GM21515 (cell line): ENCODE measurements around the gene NEDD4L.
"Not testable (repeated sequence)": the region's sequence is repeated elsewhere in the genome, so short reads cannot be mapped to it uniquely, and the experiment has no call there.

ENCODE experiments used
- ATAC-seq: cut with Tn5 transposase; IDR thresholded peaks from one replicate; pipeline ENCODE4 v1.9.1; 2021; ENCODE audit not compliant: unreplicated experiment

NEDD4L gene

GRCh38 chr18:58280191-58280590 is 236.2 kb downstream of the NEDD4L start:
- no peak for ATAC-seq

DNA sequence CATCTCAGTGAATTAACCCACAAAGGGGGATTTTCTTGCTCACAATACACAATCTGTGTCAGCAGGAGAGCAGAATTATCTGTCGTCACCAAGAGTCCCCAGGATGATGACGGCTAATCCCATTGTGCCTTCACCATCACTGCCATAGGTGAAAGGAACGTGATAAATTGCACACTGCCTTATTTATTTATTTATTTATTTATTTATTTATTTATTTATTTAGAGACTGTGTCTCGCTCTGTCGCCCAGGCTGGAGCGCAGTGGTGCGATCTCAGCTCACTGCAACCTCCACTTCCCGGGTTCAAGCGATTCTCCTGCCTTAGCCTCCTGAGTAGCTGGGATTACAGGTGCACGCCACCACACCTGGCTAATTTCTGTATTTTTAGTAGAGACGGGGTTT is 238.8 kb downstream of the NEDD4L start:
- not testable (repeated sequence) for ATAC-seq

GRCh38 chr18:58284699-58285448 is 240.8 kb downstream of the NEDD4L start:
- ATAC-seq = no peak

- ATAC-seq = no peak
These were observed 241.6 kb downstream of the NEDD4L start for GRCh38 chr18:58285449-58286130.

- no peak for ATAC-seq
These were observed 242.8 kb downstream of the NEDD4L start for GRCh38 chr18:58286632-58287352.

- ATAC-seq = no peak
These were observed 243.6 kb downstream of the NEDD4L start for GRCh38 chr18:58287353-58288274.

DNA sequence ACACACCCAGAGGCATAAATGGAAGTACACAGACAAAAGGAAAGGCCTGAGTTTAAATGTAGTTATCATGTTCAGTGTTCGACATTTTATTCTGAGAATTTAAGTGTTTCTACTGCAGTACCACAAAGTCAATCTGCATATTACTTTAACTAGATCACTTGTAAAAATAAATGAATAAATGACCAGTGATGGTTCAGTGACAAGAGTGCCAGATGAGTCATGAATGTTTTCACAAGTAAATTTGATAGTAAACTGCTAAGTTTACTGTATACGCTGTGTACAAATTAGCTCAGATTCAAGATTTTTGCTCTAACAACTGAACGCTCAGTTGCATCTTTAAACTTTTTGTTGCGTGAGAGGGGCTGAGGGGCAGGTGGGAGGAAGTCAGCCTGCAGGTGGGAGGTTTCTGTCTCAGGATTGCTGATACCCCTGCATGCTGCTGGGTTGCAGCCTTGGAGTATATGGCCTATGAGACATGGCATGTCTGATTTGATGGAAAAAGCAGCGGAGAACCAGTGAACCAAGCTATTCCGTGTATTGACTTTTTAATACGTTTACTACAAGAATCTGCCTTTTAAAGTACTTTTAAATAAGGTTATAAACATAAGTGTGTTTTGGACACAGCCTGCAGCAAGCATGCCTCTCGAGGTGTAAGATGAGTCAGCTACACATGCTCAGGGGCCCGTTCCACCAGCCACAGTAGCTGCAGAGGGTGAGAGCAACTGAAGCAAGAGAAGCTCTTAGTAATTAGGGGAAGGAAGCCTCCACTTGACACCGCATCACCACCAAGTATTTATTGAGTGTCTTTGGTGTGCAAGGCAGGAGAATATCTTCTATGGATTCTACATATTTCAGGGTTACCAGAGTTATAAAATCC is 245.1 kb downstream of the NEDD4L start:
- ATAC-seq = peak; percentile 82

DNA sequence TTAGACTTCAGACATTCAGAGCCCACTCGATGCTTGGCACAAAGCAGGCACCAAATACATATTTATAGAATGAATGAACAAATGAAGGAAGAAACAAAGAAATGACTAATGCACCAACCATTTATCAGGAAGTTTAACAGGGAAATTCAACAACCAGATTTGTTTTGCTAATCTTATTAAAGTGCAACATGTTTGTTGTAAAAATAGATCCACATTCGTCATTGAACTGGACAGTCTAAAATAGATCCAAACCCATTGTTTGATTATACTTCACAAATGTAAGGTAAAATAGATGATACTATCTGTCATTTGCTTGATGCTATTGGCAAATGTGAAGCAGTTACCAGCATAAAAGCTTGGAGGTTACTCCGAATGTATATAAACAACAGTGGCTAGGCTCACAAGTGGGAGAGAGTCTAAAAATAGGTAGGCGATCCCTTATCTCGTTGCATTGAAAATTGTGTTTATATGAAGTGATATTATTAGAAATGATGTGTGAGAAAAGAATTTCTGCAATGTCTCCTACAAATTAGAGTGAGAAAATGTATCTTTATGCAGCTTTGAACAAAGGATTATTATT is 246.2 kb downstream of the NEDD4L start:
- no peak for ATAC-seq

DNA sequence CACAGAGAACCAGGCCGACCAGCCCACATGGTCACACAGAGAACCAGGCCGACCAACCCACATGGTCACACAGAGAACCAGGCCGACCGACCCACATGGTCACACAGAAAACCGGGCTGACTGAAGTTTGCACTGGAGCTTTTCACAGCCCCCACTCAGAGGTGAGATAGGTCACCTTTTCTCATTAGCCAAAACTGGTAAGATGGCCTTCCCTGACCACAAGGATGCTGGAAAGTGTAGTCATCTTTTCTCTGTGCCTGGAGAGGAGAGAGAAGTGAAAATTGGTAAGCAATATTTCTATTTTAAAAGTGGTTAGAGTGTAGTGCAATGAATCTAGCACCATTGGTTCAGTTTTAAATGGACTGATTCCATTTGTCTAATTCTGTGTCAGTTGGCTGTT is 247.1 kb downstream of the NEDD4L start:
- no peak for ATAC-seq

DNA sequence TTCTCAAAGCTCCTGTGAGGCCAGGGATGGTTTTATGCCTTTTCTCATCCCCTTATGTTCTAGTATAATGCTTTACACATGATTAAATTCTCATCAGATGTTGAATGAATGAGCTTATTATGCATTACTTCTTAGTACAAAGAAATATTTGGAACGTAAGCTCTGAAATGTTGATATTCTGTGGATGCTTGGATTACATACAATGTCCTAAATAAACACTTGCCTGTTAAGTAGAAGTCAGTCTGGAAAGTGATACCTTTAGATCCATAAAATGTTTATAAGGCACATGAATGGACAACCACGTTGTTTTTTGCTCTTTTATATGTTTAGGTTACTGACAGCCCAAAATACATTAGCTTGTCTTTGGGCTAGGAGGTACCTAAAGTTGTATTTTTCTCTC is 248.6 kb downstream of the NEDD4L start:
- ATAC-seq = no peak

GRCh38 chr18:58297198-58297597 is 253.2 kb downstream of the NEDD4L start:
- ATAC-seq = no peak

DNA sequence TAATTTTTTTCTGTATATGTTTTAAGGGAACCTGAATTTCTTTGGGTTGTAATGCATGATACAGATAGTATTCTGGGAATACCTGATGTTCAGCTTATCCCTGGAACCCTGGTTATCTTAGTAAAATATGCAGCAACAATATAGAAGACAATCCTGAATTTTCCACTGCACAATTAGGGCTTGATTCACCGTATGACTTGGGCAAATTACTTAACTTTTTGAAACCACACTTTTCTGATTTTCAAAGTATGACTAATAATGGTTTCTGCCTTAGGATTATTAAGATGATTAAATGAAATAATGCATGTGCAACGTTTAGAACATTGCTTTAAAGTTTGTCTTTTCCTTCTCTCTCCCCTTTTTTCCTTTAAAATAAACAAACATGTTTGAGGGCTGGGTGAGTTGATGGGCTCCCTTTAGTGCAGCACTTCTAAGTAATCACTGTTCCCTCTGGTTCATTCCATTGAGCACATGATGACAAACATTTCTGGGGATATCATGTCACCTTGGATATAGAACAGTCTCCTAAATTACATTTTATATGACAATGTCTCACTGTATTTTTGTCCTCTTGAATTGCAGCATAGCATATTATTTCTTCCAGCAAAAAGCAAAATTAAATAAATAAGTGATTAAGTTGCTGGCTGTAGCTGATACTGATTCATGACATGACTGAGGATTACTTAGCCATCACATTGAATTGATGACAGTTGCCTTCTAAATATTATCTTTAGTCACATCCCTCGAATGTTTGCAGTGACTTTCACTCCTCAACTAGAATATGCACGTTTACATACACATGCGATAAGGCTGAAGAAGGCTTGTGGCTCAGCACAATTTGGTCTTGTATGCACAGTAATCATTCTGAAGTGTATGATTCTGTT is 254.5 kb downstream of the NEDD4L start:
- ATAC-seq = no peak

- ATAC-seq = no peak
These were observed 255.1 kb downstream of the NEDD4L start for GRCh38 chr18:58299135-58299473.

DNA sequence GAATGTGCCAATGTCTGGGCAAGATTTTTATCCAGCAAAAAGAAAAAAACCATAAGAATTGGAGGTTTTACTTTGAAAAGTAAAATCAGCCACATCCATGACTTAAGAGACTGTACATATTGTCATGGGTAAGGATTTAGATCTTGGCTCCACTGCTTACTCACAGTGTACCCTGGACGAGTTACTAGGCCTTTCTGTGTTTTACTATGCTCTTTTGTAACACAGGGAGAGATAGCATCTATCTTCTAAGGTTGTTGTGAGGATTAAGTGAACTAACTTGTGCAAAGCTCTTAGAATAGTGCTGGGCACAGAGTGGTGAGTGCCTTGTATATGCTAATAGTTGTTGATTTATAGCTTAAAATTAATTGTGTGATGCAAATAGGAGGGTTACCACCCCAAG is 255.9 kb downstream of the NEDD4L start:
- no peak for ATAC-seq

DNA sequence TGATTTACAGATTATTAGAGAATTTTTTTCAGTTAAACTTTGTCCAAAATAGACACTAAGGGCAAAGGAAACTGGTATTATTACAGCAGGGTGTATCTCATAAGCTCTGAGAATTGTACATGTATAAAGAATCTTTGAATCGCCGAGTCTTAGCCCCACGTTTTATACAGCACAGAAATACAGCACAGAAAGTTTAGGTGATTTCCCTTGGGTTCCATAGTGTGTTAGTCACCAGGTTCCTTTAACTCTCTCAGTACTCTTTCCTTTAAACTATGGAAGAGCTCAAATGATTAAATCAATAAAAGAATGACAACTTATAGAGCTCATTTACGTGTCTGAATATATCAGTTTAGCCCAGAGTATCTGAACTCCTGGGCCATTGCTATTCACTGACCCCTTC is 256.8 kb downstream of the NEDD4L start:
- ATAC-seq = no peak

GRCh38 chr18:58302811-58303210 is 258.8 kb downstream of the NEDD4L start:
- ATAC-seq = no peak

GRCh38 chr18:58303363-58303762 is 259.3 kb downstream of the NEDD4L start:
- ATAC-seq = peak; percentile 80

DNA sequence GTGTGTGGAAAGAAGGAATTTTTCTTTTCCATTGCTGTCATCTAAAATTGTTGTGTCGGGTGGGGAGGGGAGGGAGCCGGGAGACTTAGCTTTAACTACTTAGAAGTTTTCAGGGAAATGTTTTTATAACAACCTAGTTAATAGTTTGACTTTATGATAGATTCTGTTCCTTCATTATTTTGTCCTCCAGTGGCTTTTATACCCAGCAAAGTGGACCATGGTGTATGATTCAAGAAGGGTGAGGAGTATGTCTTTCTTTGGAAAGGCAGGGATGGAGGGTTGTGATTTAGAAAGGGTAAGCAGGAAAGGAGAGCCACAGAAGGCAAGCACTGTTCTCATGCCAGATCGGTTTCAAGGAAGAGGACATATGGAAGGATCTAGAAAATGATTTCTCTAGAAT is 261.8 kb downstream of the NEDD4L start:
- ATAC-seq = no peak

DNA sequence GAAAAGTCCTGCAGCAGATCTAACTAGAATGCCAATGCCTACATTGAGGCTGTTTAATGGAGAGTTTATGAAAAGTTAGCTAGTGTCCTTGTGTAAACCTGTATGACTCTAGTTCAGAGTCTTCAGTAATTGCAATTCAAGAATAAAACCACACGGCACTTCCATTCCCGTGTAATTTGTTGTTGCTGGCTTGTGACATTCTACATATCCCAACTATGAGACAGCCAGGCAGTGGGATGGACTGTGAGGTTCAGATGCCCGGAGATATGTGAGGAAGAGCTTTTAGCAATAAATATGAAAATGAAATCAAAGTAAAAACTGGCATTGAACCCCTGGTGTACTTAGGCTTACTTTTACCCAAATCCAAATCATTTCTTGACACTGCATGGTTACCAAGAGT is 263.4 kb downstream of the NEDD4L start:
- no peak for ATAC-seq
